Measurements from ENCODE around the gene CMPK2. TPM values are rescaled to one million over a fixed set of nuclear protein-coding genes. Genes with fewer than 3 reads are reported as not detected.

Gene CMPK2, protein sequence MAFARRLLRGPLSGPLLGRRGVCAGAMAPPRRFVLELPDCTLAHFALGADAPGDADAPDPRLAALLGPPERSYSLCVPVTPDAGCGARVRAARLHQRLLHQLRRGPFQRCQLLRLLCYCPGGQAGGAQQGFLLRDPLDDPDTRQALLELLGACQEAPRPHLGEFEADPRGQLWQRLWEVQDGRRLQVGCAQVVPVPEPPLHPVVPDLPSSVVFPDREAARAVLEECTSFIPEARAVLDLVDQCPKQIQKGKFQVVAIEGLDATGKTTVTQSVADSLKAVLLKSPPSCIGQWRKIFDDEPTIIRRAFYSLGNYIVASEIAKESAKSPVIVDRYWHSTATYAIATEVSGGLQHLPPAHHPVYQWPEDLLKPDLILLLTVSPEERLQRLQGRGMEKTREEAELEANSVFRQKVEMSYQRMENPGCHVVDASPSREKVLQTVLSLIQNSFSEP
- 10 to 100 TPM; 10.6 to 14.8 TPM for total RNA-seq
- 10 to 100 TPM in 1 of 2 donors, 1 to 10 TPM in 1; 5.7 to 11.8 TPM for polyA plus RNA-seq
- long read RNA-seq, donor 1, partial matches to known transcripts: 0 of 1 reads
- long read RNA-seq, donor 1, other reads (novel, unspliced or antisense): 0 of 1 reads
- long read RNA-seq, donor 2: 0 reads
- long read RNA-seq, donor 3: 0 reads
- long read RNA-seq, donor 4: 0 reads
- long read RNA-seq, donor 5, partial matches to known transcripts: 0 of 2 reads
- long read RNA-seq, donor 5, other reads (novel, unspliced or antisense): 0 of 2 reads

GRCh38 chr2:6865346-6866274, at the start of gene CMPK2:
Gene CMPK2, minus strand, starts transcription at chr2:6865907. Its CDS starts 211 bp downstream, at chr2:6865696.
- WGBS, 2 donors: 0 to 1% methylated on average over 83 to 115 of the region's 115 CpGs
- DNase-seq: peak; percentile 66 to 73 (median 72)
- peak; percentile 84 for ATAC-seq (ENCODE audit: insufficient read depth, low FRiP score)

GRCh38 chr2:6915399-6915798, 49.7 kb upstream of the CMPK2 start:
- 96 to 97% methylated on average over 2 of the region's 2 CpGs for WGBS, 2 donors
- ATAC-seq (ENCODE audit: insufficient read depth, low FRiP score): no peak

More at GRCh38 chr2:6865346-6866274, at the start of gene CMPK2:
- peak within 1 kb of the TSS; percentile 66 for H3K4me3 ChIP-seq
- peak within 1 kb of the TSS; percentile 89 to 91 for H3K27ac ChIP-seq (ENCODE audit: low read depth in 1 of 2, low read length in 1 of 2)
- peak within 1 kb of the TSS; percentile 19 to 61 for H3K9ac ChIP-seq (ENCODE audit: insufficient read depth in 1 of 2, low read length in 2 of 2)
- H3K9me3 ChIP-seq (ENCODE audit: control insufficient read depth in 4 of 4, insufficient read depth in 3 of 4, low read length in 3 of 4): no peaks in the 10 kb centered on the region
- H3K27me3 ChIP-seq (ENCODE audit: control insufficient read depth in 3 of 3, insufficient read depth in 3 of 3, low read length in 2 of 3): no peaks in the 10 kb centered on the region
- H3K36me3 ChIP-seq (ENCODE audit: control insufficient read depth in 4 of 4, insufficient read depth in 4 of 4, low read length in 4 of 4): peaks cover 0 to 3% (median 1%) of the 10 kb centered on the region in 4 donors
- peaks cover 0 to 11% (median 5%) of the 10 kb centered on the region in 5 donors for H3K4me1 ChIP-seq (ENCODE audit: control insufficient read depth in 5 of 5, insufficient read depth in 5 of 5, low read length in 5 of 5)
- no peak for TF ChIP-seq CTCF (IDR thresholded peaks at IDR 0.05; ENCODE audit: control extremely low read depth, extremely low read depth)

DNA sequence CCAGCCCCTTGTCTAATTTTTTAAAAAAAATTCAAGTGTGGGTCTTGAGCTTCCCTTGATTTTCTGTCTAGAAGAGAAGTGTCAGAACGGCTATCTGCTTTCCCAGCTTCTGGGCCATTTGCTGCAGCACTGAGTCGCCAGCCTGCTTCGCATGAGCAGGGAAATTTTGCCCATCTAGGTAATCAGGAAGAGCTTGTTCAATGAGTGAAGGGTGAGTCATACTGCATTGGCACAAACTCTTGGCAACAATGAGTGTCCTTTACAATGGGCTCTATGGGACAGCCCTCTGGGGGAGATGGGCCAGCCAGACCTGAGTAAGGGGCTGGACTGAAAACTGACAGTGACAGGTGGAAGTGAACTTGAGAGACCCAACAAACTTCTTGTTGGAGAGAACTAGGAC, 49.1 kb upstream of the CMPK2 start:
- Histone ChIP-seq H3K4me1 (ENCODE audit: control insufficient read depth in 5 of 5, insufficient read depth in 5 of 5, low read length in 5 of 5) (peaks cover 0 to 8% (median 2%) of the 10 kb centered on the region in 5 donors), H3K36me3 (ENCODE audit: control insufficient read depth in 4 of 4, insufficient read depth in 4 of 4, low read length in 4 of 4) (no peaks in the 10 kb centered on the region), H3K4me3 (no peak overlapping the region), H3K9me3 (ENCODE audit: control insufficient read depth in 4 of 4, insufficient read depth in 3 of 4, low read length in 3 of 4) (no peaks in the 10 kb centered on the region), H3K9ac (ENCODE audit: insufficient read depth in 1 of 2, low read length in 2 of 2) (no peak overlapping the region), H3K27me3 (ENCODE audit: control insufficient read depth in 3 of 3, insufficient read depth in 3 of 3, low read length in 2 of 3) (no peaks in the 10 kb centered on the region), H3K27ac (ENCODE audit: low read depth in 1 of 2, low read length in 1 of 2) (no peak overlapping the region)
- WGBS, 2 donors: 75 to 88% methylated on average over 3 of the region's 3 CpGs
- DNase-seq (no peak), ATAC-seq (ENCODE audit: insufficient read depth, low FRiP score) (no peak)
- no peak for TF ChIP-seq CTCF (IDR thresholded peaks at IDR 0.05; ENCODE audit: control extremely low read depth, extremely low read depth)

More at GRCh38 chr2:6915399-6915798, 49.7 kb upstream of the CMPK2 start:
- Histone ChIP-seq H3K4me1 (ENCODE audit: control insufficient read depth in 5 of 5, insufficient read depth in 5 of 5, low read length in 5 of 5) (peaks cover 2 to 14% (median 5%) of the 10 kb centered on the region in 5 donors), H3K9ac (ENCODE audit: insufficient read depth in 1 of 2, low read length in 2 of 2) (no peak overlapping the region), H3K27me3 (ENCODE audit: control insufficient read depth in 3 of 3, insufficient read depth in 3 of 3, low read length in 2 of 3) (no peaks in the 10 kb centered on the region), H3K4me3 (no peak overlapping the region), H3K36me3 (ENCODE audit: control insufficient read depth in 4 of 4, insufficient read depth in 4 of 4, low read length in 4 of 4) (no peaks in the 10 kb centered on the region), H3K27ac (ENCODE audit: low read depth in 1 of 2, low read length in 1 of 2) (no peak overlapping the region), H3K9me3 (ENCODE audit: control insufficient read depth in 4 of 4, insufficient read depth in 3 of 4, low read length in 3 of 4) (no peaks in the 10 kb centered on the region)
- DNase-seq: no peak
- TF ChIP-seq CTCF (IDR thresholded peaks at IDR 0.05; ENCODE audit: control extremely low read depth, extremely low read depth): no peak
